ENCODE measurements around the gene UBE3C. TPM values are rescaled to one million over a fixed set of nuclear protein-coding genes. Genes with fewer than 3 reads are reported as not detected.
A peak's percentile ranks its signal among the peaks of the same experiment; 100 is the strongest.

Gene UBE3C
- total and polyA plus RNA-seq, 2 of the 13 experiments (the other 11 are each of a cell fraction or from before 2014, with no cell fraction given), result 27.0 to 48.2 TPM

DNA sequence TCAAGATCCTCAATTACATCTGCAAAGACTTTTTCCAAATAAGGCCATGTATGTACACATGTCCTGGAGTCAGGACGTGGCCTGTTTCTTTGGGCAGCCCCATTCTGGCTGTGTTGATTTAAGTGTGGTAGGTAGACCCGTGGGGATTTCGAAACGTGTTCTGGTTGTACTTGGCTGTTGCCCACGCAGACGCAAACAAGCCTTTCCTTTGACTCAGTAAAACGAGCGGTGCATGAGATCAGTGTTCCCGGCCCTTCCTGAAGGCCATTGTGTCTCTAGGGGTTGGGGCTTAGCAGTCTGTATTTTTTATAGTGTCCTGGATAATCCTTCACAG is 133.2 kb downstream of the UBE3C start (continued):
- TF ChIP-seq, protein P1, sequence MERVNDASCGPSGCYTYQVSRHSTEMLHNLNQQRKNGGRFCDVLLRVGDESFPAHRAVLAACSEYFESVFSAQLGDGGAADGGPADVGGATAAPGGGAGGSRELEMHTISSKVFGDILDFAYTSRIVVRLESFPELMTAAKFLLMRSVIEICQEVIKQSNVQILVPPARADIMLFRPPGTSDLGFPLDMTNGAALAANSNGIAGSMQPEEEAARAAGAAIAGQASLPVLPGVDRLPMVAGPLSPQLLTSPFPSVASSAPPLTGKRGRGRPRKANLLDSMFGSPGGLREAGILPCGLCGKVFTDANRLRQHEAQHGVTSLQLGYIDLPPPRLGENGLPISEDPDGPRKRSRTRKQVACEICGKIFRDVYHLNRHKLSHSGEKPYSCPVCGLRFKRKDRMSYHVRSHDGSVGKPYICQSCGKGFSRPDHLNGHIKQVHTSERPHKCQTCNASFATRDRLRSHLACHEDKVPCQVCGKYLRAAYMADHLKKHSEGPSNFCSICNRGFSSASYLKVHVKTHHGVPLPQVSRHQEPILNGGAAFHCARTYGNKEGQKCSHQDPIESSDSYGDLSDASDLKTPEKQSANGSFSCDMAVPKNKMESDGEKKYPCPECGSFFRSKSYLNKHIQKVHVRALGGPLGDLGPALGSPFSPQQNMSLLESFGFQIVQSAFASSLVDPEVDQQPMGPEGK (CRISPR knock-in tag; IDR thresholded peaks at IDR 0.05), result peak; percentile 26; the same call in 1 of the 2 replicates
- TF ChIP-seq ZNF775 (CRISPR knock-in tag; IDR thresholded peaks at IDR 0.05; ENCODE audit: borderline replicate concordance), result no peak
- TF ChIP-seq, protein P2, sequence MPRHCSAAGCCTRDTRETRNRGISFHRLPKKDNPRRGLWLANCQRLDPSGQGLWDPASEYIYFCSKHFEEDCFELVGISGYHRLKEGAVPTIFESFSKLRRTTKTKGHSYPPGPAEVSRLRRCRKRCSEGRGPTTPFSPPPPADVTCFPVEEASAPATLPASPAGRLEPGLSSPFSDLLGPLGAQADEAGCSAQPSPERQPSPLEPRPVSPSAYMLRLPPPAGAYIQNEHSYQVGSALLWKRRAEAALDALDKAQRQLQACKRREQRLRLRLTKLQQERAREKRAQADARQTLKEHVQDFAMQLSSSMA (CRISPR knock-in tag; IDR thresholded peaks at IDR 0.05), result no peak
- TF ChIP-seq, protein P3, sequence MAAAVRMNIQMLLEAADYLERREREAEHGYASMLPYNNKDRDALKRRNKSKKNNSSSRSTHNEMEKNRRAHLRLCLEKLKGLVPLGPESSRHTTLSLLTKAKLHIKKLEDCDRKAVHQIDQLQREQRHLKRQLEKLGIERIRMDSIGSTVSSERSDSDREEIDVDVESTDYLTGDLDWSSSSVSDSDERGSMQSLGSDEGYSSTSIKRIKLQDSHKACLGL (CRISPR knock-in tag; IDR thresholded peaks at IDR 0.05), result no peak
- TF ChIP-seq, protein P4, sequence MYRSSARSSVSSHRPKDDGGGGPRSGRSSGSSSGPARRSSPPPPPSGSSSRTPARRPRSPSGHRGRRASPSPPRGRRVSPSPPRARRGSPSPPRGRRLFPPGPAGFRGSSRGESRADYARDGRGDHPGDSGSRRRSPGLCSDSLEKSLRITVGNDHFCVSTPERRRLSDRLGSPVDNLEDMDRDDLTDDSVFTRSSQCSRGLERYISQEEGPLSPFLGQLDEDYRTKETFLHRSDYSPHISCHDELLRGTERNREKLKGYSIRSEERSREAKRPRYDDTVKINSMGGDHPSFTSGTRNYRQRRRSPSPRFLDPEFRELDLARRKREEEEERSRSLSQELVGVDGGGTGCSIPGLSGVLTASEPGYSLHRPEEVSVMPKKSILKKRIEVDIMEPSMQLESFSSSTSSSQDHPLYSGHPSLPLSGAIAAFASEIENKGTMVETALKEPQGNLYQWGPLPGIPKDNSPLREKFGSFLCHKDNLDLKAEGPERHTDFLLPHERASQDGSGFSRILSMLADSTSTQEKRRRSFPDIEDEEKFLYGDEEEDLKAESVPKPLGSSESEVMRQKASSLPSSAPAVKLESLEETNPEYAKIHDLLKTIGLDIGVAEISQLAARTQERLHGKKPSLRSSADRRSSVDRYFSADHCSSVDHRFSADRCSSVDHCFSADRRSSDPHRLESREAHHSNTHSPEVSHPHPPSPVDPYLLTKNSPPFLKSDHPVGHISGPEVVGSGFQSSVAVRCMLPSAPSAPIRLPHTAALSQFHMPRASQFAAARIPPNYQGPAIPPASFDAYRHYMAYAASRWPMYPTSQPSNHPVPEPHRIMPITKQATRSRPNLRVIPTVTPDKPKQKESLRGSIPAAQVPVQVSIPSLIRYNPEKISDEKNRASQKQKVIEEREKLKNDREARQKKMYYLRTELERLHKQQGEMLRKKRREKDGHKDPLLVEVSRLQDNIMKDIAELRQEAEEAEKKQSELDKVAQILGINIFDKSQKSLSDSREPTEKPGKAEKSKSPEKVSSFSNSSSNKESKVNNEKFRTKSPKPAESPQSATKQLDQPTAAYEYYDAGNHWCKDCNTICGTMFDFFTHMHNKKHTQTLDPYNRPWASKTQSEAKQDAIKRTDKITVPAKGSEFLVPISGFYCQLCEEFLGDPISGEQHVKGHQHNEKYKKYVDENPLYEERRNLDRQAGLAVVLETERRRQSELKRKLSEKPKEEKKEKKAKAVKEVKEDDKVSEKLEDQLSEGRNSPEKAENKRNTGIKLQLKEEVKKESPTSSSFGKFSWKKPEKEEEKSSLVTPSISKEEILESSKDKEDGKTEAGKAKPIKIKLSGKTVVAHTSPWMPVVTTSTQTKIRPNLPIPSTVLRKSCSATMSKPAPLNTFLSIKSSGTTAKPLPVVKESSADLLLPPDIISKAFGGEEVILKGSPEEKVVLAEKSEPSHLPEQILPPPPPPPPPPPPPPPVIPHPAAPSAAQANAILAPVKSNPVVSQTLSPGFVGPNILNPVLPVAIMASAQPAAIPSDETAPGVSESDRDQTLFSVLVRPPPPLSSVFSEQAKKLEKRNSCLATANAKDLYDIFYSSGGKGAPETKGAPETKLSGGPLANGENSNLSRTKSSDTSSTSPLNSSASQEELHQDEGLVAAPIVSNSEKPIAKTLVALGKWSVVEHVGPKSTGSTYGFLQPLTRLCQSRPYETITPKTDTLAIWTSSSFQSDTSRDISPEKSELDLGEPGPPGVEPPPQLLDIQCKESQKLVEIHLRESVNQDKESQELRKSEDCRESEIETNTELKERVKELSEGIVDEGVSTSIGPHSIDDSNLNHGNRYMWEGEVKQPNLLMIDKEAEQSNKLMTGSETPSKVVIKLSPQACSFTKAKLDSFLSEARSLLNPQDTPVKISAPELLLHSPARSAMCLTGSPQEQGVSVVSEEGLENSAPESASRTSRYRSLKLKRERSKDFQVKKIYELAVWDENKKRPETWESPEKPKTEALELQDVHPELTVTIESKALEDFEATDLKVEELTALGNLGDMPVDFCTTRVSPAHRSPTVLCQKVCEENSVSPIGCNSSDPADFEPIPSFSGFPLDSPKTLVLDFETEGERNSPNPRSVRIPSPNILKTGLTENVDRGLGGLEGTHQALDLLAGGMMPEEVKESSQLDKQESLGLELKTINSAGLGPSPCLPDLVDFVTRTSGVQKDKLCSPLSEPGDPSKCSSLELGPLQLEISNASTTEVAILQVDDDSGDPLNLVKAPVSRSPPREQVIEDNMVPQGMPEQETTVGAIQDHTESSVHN (CRISPR knock-in tag; IDR thresholded peaks at IDR 0.05), result no peak
- no peak for TF ChIP-seq FOXK2 (IDR thresholded peaks at IDR 0.05)
- TF ChIP-seq ZNF225 (CRISPR knock-in tag; IDR thresholded peaks at IDR 0.05), result no peak
- TF ChIP-seq, protein P5, sequence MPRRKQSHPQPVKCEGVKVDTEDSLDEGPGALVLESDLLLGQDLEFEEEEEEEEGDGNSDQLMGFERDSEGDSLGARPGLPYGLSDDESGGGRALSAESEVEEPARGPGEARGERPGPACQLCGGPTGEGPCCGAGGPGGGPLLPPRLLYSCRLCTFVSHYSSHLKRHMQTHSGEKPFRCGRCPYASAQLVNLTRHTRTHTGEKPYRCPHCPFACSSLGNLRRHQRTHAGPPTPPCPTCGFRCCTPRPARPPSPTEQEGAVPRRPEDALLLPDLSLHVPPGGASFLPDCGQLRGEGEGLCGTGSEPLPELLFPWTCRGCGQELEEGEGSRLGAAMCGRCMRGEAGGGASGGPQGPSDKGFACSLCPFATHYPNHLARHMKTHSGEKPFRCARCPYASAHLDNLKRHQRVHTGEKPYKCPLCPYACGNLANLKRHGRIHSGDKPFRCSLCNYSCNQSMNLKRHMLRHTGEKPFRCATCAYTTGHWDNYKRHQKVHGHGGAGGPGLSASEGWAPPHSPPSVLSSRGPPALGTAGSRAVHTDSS (CRISPR knock-in tag; conservative IDR thresholded peaks at IDR 0.05), result no peak
- no peak for TF ChIP-seq ZKSCAN5 (CRISPR knock-in tag; IDR thresholded peaks at IDR 0.05)
- peak; percentile 35; the same call in 1 of the 2 replicates for TF ChIP-seq MED1 (CRISPR knock-in tag; IDR thresholded peaks at IDR 0.05)
- no peak for TF ChIP-seq FOXJ3 (CRISPR knock-in tag; IDR thresholded peaks at IDR 0.05; ENCODE audit: borderline replicate concordance)
- TF ChIP-seq, protein P6, sequence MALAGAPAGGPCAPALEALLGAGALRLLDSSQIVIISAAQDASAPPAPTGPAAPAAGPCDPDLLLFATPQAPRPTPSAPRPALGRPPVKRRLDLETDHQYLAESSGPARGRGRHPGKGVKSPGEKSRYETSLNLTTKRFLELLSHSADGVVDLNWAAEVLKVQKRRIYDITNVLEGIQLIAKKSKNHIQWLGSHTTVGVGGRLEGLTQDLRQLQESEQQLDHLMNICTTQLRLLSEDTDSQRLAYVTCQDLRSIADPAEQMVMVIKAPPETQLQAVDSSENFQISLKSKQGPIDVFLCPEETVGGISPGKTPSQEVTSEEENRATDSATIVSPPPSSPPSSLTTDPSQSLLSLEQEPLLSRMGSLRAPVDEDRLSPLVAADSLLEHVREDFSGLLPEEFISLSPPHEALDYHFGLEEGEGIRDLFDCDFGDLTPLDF (CRISPR knock-in tag; IDR thresholded peaks at IDR 0.05), result no peak
- TF ChIP-seq HOXA3 (CRISPR knock-in tag; IDR thresholded peaks at IDR 0.05), result peak; percentile 61
- TF ChIP-seq GATAD2A (CRISPR knock-in tag; IDR thresholded peaks at IDR 0.05), result peak; percentile 81
- TF ChIP-seq ESRRA (CRISPR knock-in tag; IDR thresholded peaks at IDR 0.05; ENCODE audit: low read depth), result no peak
- TF ChIP-seq ZFAT (CRISPR knock-in tag; conservative IDR thresholded peaks at IDR 0.05), result no peak

Measured in HepG2 (cell line).